DOHH2 (cell line): ENCODE measurements around the gene KDM7A.

Experiments
- EZH2phosphoT487 ChIP-seq: fragments of 200-600 bp; sonication (generic); IDR thresholded peaks from 2 replicates; pipeline ENCODE4 v1.6.1; 2017; ENCODE audit warnings: borderline replicate concordance, mild to moderate bottlenecking, antibody characterized with exemption, low read length, moderate library complexity, mixed read lengths
- TF ChIP-seq, protein P1 (sequence below): fragments of 200-600 bp; sonication (generic); IDR thresholded peaks from one replicate; pipeline ENCODE4 v1.5.1; 2014; ENCODE audit warnings: antibody characterized with exemption, mild to moderate bottlenecking, low read depth, low read length; ENCODE audit not compliant: poor library complexity, severe bottlenecking

DNA sequence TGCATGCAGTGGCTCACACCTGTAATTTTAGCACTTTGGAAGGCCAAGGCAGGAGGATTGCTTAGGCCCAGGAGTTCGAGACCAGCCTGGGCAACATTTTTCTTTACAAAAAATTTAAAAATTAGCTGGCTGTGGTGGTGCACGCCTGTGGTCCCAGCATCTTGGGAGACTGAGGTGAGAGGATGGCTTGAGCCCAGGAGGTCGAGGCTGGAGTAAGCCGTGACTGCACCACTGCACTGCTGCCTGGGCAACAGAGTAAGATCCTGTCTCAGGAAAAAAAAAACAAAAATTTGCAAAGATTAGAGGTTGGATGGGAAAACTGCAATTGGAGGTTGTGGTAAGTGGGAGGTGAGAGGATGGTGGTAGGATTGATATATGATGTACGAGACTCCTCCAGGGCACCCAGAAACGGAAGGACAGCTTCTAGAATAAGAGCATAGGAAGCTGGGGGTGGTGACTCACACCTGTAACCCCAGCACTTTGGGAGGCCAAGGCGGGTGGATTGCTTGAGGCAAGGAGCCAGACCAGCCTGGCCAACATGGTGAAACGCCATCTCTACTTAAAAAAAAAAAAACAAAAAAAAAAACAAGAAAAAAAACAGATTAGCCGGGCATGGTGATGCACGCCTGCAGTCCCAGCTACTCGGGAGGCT lies 94.9 kb downstream of the KDM7A start:
- TF ChIP-seq, protein P1, sequence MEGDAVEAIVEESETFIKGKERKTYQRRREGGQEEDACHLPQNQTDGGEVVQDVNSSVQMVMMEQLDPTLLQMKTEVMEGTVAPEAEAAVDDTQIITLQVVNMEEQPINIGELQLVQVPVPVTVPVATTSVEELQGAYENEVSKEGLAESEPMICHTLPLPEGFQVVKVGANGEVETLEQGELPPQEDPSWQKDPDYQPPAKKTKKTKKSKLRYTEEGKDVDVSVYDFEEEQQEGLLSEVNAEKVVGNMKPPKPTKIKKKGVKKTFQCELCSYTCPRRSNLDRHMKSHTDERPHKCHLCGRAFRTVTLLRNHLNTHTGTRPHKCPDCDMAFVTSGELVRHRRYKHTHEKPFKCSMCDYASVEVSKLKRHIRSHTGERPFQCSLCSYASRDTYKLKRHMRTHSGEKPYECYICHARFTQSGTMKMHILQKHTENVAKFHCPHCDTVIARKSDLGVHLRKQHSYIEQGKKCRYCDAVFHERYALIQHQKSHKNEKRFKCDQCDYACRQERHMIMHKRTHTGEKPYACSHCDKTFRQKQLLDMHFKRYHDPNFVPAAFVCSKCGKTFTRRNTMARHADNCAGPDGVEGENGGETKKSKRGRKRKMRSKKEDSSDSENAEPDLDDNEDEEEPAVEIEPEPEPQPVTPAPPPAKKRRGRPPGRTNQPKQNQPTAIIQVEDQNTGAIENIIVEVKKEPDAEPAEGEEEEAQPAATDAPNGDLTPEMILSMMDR: no peak
- no peak for TF ChIP-seq EZH2phosphoT487
